GM18505 (cell line): Measurements from ENCODE around the gene RAB34.

Experiments used
- ATAC-seq: cut with Tn5 transposase; IDR thresholded peaks from one replicate; pipeline ENCODE4 v1.9.1; 2021; ENCODE audit not compliant: unreplicated experiment
- POLR2A ChIP-seq: IDR thresholded peaks from 4 replicates; pipeline ENCODE4 v1.6.1; 2011; ENCODE audit warnings: borderline replicate concordance; ENCODE audit not compliant: insufficient read depth, insufficient read length; ENCODE audit errors: extremely low read depth

The RAB34 gene

DNA sequence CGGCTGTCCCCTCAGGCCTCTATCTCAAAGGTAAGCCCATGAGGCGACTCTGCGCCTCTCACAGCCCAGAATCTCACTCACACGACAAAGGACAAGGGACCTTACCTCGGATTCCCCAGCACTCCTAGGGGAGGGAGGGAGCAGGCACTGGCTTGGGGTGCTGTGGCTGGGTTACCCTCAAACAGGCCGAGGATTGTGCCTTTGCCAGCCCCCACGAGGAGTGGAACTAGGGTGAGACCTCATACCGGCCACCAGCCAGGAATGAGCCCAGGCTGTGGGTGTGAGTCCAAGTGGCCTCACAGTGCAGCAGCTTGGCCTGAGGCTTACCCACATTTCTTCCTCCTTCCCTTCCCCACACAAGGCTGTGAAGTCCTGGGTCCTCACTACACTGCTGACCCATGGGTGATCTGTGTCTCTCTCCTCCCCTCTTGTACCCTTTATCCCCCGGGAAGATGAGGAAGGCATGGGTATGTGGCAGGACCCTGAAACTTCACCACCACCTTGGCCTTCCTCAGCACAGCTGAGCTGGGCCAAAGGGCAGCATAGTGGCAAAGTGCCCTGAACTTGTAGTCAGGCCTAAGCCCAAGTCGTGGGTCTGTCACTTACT lies 11.8 kb downstream of the RAB34 start:
- ATAC-seq = no peak
- TF ChIP-seq POLR2A = no peak

DNA sequence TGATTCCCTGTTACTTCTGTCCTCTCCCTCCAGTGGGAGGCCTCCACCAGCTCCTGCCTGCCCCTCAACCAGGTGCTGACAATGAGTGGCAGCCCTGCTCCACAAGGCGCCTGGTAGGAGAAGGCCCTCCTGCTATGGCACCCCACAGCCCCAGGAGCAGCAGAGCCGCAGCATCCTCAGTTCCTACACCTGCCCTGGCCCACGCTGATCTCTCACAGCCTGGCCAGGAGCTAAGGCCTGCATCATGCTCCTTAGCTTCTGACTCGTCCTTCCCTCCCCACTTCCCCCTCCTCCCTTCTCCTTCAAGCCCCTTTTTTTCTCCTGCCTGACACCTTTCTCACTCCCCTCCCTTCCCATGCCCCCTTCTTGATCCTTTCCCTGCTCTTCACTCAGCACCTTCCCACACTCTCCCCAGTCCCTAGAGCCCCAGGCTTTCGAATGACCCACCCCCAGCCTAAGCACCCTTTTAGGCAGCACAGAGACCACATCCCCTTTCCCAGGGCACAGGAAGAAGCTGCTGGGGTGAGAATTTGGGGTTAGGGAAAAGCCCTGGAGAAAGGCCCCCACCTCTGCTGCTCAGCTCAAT lies 12.5 kb downstream of the RAB34 start:
- no peak for ATAC-seq
- TF ChIP-seq POLR2A = no peak

GRCh38 chr17:28704219-28704858 lies 13.3 kb downstream of the RAB34 start:
- no peak for TF ChIP-seq POLR2A
- no peak for ATAC-seq

GRCh38 chr17:28703552-28704218 lies 14.0 kb downstream of the RAB34 start:
- TF ChIP-seq POLR2A = no peak
- no peak for ATAC-seq

DNA sequence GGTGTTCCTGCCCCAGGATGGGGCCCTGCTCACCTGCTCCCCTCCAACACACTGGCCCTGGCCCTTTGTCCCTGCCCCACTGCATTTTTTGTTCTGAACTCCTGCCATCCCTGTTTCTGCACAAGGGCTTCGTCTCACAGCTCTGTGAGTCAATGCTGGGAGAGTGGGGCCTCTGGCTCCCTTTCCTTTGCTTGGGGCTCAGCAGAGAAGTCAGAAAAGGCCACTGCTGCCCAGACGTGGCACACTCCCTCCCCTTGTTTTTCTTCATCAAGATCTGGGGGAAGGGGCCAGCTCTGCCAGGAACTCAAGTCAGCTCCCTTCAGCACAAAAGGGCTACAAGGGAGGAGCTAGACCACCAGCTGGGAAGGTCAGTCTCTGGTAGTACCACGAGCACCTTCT lies 14.9 kb downstream of the RAB34 start:
- no peak for TF ChIP-seq POLR2A
- ATAC-seq = no peak

- no peak for ATAC-seq
- TF ChIP-seq POLR2A = peak; percentile 4
These were observed 15.5 kb downstream of the RAB34 start for GRCh38 chr17:28702026-28702751.

- no peak for TF ChIP-seq POLR2A
- ATAC-seq = no peak
These were observed 16.7 kb downstream of the RAB34 start for GRCh38 chr17:28700830-28701492.

DNA sequence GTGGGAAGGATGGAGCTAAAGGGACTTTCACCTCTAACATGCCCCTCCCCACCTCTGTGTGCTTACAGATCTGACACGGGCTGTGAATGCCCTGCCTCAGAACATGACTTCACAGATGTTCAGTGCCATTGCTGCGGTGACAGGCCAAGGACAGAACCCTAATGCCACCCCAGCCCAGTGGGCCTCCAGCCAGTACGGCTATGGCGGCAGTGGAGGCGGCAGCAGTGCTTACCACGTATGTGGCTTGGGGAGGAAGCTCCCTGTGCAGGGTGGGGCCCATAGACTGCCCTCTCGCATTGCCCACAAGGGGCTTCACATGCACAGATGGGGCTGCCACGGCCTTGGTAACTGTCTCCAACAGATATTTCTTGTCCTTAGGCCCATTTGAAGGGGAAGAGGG lies 17.4 kb downstream of the RAB34 start:
- TF ChIP-seq POLR2A = no peak
- ATAC-seq = no peak

GRCh38 chr17:28698253-28698941 lies 19.3 kb downstream of the RAB34 start:
- no peak for ATAC-seq
- TF ChIP-seq POLR2A = no peak

GRCh38 chr17:28693869-28694268 lies 23.8 kb downstream of the RAB34 start:
- no peak for TF ChIP-seq POLR2A
- no peak for ATAC-seq

- TF ChIP-seq POLR2A = no peak
- no peak for ATAC-seq
These were observed 28.7 kb downstream of the RAB34 start for GRCh38 chr17:28689011-28689410.

DNA sequence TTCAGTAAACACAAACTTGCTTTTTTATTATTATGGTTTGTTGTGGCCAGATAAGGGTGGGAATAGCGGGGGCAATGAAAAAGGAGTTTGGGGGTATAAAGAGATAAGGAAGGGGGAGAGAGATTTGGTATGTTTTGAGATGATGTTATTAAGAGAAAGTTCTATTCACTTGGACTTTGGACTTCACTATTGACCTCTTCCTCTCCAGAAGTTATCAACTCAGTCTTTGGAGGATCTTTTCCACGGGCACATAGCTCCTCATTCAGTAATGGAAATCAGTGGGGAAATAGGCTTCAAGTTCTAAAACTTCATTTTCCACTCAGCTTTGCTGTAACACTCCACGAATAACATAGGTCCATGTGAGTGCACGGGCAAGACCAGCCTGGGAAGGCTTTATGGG lies 29.2 kb downstream of the RAB34 start:
- no peak for ATAC-seq
- no peak for TF ChIP-seq POLR2A
